IPS-NIHi7 (cell line): ENCODE data around the gene CDKN1B.

Source experiments
- DNase-seq: peaks from one replicate; pipeline ENCODE4 v3.0.0; 2012; ENCODE audit warnings: mixed read lengths; ENCODE audit errors: extremely low spot score

Gene CDKN1B

GRCh38 chr12:12716793-12717585, at the start of gene CDKN1B:
TSS of gene CDKN1B (plus strand) at chr12:12717368. CDS start at chr12:12717840, 472 bp downstream.
- DNase-seq, result peak; percentile 82

- DNase-seq, result no peak
Observed at GRCh38 chr12:12668005-12668404, 49.2 kb upstream of the CDKN1B start.

GRCh38 chr12:12669020-12669419, 48.1 kb upstream of the CDKN1B start:
- no peak for DNase-seq

GRCh38 chr12:12671850-12672660, 45.1 kb upstream of the CDKN1B start:
- DNase-seq, result no peak

- DNase-seq, result no peak
Observed at GRCh38 chr12:12673296-12673695, 43.9 kb upstream of the CDKN1B start.

- no peak for DNase-seq
Observed at GRCh38 chr12:12676605-12677004, 40.6 kb upstream of the CDKN1B start.

- DNase-seq, result no peak
Observed at GRCh38 chr12:12681061-12681765, 36.0 kb upstream of the CDKN1B start.

- DNase-seq, result no peak
Observed at GRCh38 chr12:12682284-12682683, 34.9 kb upstream of the CDKN1B start.

GRCh38 chr12:12683136-12683697, 34.0 kb upstream of the CDKN1B start:
- DNase-seq, result no peak

GRCh38 chr12:12683725-12684124, 33.4 kb upstream of the CDKN1B start:
- DNase-seq, result no peak

GRCh38 chr12:12684375-12685106, 32.6 kb upstream of the CDKN1B start:
- DNase-seq, result peak; percentile 77

- no peak for DNase-seq
Observed at GRCh38 chr12:12685305-12685704, 31.9 kb upstream of the CDKN1B start.

GRCh38 chr12:12686472-12686871, 30.7 kb upstream of the CDKN1B start:
- DNase-seq, result no peak

GRCh38 chr12:12686925-12687324, 30.2 kb upstream of the CDKN1B start:
- DNase-seq, result no peak

GRCh38 chr12:12689647-12690300, 27.4 kb upstream of the CDKN1B start:
- DNase-seq, result no peak

GRCh38 chr12:12691549-12691948, 25.6 kb upstream of the CDKN1B start:
- DNase-seq, result no peak

- DNase-seq, result no peak
Observed at GRCh38 chr12:12693111-12693671, 24.0 kb upstream of the CDKN1B start.

- DNase-seq, result peak; percentile 83
Observed at GRCh38 chr12:12696562-12697383, 20.4 kb upstream of the CDKN1B start.

GRCh38 chr12:12699345-12699744, 17.8 kb upstream of the CDKN1B start:
- DNase-seq, result no peak

GRCh38 chr12:12700254-12700653, 16.9 kb upstream of the CDKN1B start:
- DNase-seq, result no peak
